ENCODE results near the gene RIC3.

- no peak for TF ChIP-seq CTCF (IDR thresholded peaks at IDR 0.05; ENCODE audit: low read depth, low read length)
- TF ChIP-seq POLR2A (IDR thresholded peaks at IDR 0.05; ENCODE audit: extremely low read depth, insufficient read length): no peak
- TF ChIP-seq MAX (IDR thresholded peaks at IDR 0.05; ENCODE audit: low read depth, low read length): no peak
Measured at GRCh38 chr11:8080674-8081590, 87.9 kb downstream of the RIC3 start, which contains the start of gene TUB.

Data from NB4 (cell line).